DND-41 (cell line): ENCODE results near the gene FAM163B.

Experiments
- ATAC-seq: fragments of 200-7000 bp; cut with Tn5 transposase; 3 replicates; pipeline ENCODE4 v1.9.1; 2021; ENCODE audit warnings: low read depth; ENCODE audit not compliant: insufficient read depth
- DNase-seq: peaks from one replicate; pipeline ENCODE4 v3.0.0-alpha.2; 2020
- H2AFZ ChIP-seq: 2 replicates; pipeline ENCODE4 v1.6.0; 2012; ENCODE audit warnings: low read depth, low read length
- H3K27ac ChIP-seq: 2 replicates; pipeline ENCODE4 v1.5.1; 2012; ENCODE audit warnings: low read length, inconsistent platforms
- H3K27me3 ChIP-seq: fragments of 200-600 bp; sonication (generic); 2 replicates; pipeline ENCODE4 v1.6.0; 2012; ENCODE audit warnings: low read length, mild to moderate bottlenecking, inconsistent platforms; ENCODE audit not compliant: insufficient read depth, poor library complexity
- H3K36me3 ChIP-seq: 2 replicates; pipeline ENCODE4 v1.5.1; 2012; ENCODE audit warnings: low read length, inconsistent platforms; ENCODE audit not compliant: insufficient read depth
- H3K4me1 ChIP-seq: 2 replicates; pipeline ENCODE4 v1.5.1; 2012; ENCODE audit warnings: mild to moderate bottlenecking, low read length; ENCODE audit not compliant: insufficient read depth
- H3K4me2 ChIP-seq: 2 replicates; pipeline ENCODE4 v1.6.0; 2012; ENCODE audit warnings: mild to moderate bottlenecking, moderate library complexity, low read length, inconsistent platforms; ENCODE audit not compliant: insufficient read depth
- H3K4me3 ChIP-seq, 2 experiments: fragments of 200-600 bp in 1 of 2; shearing (Covaris generic) in 1 of 2; 2 replicates each; pipeline ENCODE4 v1.5.1; 2012 to 2016; ENCODE audit warnings: inconsistent platforms in 2 of 2, low read length in 2 of 2, mild to moderate bottlenecking in 2 of 2, low read depth in 1 of 2, moderate library complexity in 1 of 2
- H3K79me2 ChIP-seq: 2 replicates; pipeline ENCODE4 v1.6.0; 2012; ENCODE audit warnings: low read length, inconsistent platforms; ENCODE audit not compliant: insufficient read depth
- H3K9ac ChIP-seq: 2 replicates; pipeline ENCODE4 v1.6.0; 2012; ENCODE audit warnings: low read depth, mild to moderate bottlenecking, inconsistent platforms, low read length, moderate library complexity
- H3K9me3 ChIP-seq: 2 replicates; pipeline ENCODE4 v1.5.1; 2012; ENCODE audit warnings: low read length, moderate library complexity, mild to moderate bottlenecking, inconsistent platforms; ENCODE audit not compliant: insufficient read depth, severe bottlenecking
- H4K20me1 ChIP-seq: 2 replicates; pipeline ENCODE4 v1.6.0; 2012; ENCODE audit warnings: low read length; ENCODE audit not compliant: insufficient read depth
- EZH2 ChIP-seq: IDR thresholded peaks from 3 replicates; pipeline ENCODE4 v1.6.1; 2012; ENCODE audit warnings: borderline replicate concordance, low read depth, mild to moderate bottlenecking, moderate library complexity, low read length, inconsistent platforms; ENCODE audit not compliant: severe bottlenecking
- TF ChIP-seq, protein P1 (sequence below): IDR thresholded peaks from 2 replicates; pipeline ENCODE4 v1.5.1; 2012; ENCODE audit warnings: borderline replicate concordance, low read length, moderate library complexity, mild to moderate bottlenecking; ENCODE audit not compliant: poor library complexity, severe bottlenecking; ENCODE audit errors: extremely low read depth

The FAM163B gene

GRCh38 chr9:133635533-133636531 lies 26.6 kb upstream of the FAM163B start, which contains the start of gene DBH:
TSS of gene DBH (plus strand) at chr9:133636363. CDS start at chr9:133636372, 9 bp downstream.
- Histone ChIP-seq H3K36me3 (no peaks in the 10 kb centered on the region), H3K4me2 (no peak within 1 kb of the TSS), H3K4me1 (peaks cover 4% of the 10 kb centered on the region), H3K27me3 (no peaks in the 10 kb centered on the region), H3K4me3 (no peak within 1 kb of the TSS), H2AFZ (no peak within 1 kb of the TSS), H3K9ac (no peak within 1 kb of the TSS), H3K79me2 (no peaks in the 10 kb centered on the region), H3K27ac (no peak within 1 kb of the TSS), H4K20me1 (no peaks in the 10 kb centered on the region; the same call in 1 of the 2 replicates), H3K9me3 (no peaks in the 10 kb centered on the region)
- ATAC-seq (no peak), DNase-seq (no peak)
- TF ChIP-seq, protein P1, sequence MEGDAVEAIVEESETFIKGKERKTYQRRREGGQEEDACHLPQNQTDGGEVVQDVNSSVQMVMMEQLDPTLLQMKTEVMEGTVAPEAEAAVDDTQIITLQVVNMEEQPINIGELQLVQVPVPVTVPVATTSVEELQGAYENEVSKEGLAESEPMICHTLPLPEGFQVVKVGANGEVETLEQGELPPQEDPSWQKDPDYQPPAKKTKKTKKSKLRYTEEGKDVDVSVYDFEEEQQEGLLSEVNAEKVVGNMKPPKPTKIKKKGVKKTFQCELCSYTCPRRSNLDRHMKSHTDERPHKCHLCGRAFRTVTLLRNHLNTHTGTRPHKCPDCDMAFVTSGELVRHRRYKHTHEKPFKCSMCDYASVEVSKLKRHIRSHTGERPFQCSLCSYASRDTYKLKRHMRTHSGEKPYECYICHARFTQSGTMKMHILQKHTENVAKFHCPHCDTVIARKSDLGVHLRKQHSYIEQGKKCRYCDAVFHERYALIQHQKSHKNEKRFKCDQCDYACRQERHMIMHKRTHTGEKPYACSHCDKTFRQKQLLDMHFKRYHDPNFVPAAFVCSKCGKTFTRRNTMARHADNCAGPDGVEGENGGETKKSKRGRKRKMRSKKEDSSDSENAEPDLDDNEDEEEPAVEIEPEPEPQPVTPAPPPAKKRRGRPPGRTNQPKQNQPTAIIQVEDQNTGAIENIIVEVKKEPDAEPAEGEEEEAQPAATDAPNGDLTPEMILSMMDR = no peak
- no peak for TF ChIP-seq EZH2

DNA sequence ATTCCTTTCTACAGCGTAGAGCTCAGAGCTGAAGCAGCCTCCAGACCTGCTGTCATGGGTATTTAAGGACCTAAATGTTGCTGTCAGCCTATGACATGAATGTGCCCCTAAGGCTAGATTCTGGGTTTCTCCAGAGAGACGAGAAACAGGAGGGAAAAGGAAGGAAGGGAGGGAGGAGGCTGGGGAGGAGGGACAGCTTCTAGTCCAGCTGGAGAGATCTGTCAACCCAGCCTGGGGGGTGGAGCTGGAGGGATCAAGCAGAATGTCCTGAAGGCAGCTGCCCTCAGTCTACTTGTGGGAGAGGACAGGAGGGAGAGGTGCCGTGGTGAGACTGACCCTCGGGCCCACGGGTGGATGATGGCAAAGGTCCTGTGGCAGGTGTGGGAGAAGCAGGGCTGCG lies 25.9 kb upstream of the FAM163B start:
- Histone ChIP-seq H3K4me3 (no peak overlapping the region), H3K9me3 (no peaks in the 10 kb centered on the region), H3K27ac (no peak overlapping the region), H4K20me1 (no peaks in the 10 kb centered on the region; the same call in 1 of the 2 replicates), H3K9ac (no peak overlapping the region), H2AFZ (no peak overlapping the region), H3K36me3 (no peaks in the 10 kb centered on the region), H3K4me1 (peaks cover 4% of the 10 kb centered on the region), H3K27me3 (no peaks in the 10 kb centered on the region), H3K4me2 (no peak overlapping the region), H3K79me2 (no peaks in the 10 kb centered on the region)
- ATAC-seq (no peak), DNase-seq (no peak)
- TF ChIP-seq, protein P1 = no peak
- no peak for TF ChIP-seq EZH2

- no peak overlapping the region for H2AFZ ChIP-seq
- H3K27me3 ChIP-seq = no peaks in the 10 kb centered on the region
- H3K4me3 ChIP-seq = no peak overlapping the region
- H3K79me2 ChIP-seq = no peaks in the 10 kb centered on the region
- DNase-seq (peak; percentile 55), ATAC-seq (peak; percentile 74)
- no peak overlapping the region for H3K9ac ChIP-seq
- TF ChIP-seq EZH2 = no peak
- TF ChIP-seq, protein P1 = no peak
- H3K27ac ChIP-seq = no peak overlapping the region
- H3K4me1 ChIP-seq = peaks cover 4% of the 10 kb centered on the region
- H3K4me2 ChIP-seq = no peak overlapping the region
- no peaks in the 10 kb centered on the region; the same call in 1 of the 2 replicates for H4K20me1 ChIP-seq
- H3K9me3 ChIP-seq = no peaks in the 10 kb centered on the region
- no peaks in the 10 kb centered on the region for H3K36me3 ChIP-seq
Measured at GRCh38 chr9:133634081-133634691, 25.0 kb upstream of the FAM163B start.
